CMK (cell line): ENCODE results near the gene FAM114A1.
A peak's percentile ranks its signal among the peaks of the same experiment; 100 is the strongest.

Experiments used
- DNase-seq: peaks from one replicate; pipeline ENCODE4 v3.0.0-alpha.2; 2010; ENCODE audit warnings: low read depth

FAM114A1 gene

DNA sequence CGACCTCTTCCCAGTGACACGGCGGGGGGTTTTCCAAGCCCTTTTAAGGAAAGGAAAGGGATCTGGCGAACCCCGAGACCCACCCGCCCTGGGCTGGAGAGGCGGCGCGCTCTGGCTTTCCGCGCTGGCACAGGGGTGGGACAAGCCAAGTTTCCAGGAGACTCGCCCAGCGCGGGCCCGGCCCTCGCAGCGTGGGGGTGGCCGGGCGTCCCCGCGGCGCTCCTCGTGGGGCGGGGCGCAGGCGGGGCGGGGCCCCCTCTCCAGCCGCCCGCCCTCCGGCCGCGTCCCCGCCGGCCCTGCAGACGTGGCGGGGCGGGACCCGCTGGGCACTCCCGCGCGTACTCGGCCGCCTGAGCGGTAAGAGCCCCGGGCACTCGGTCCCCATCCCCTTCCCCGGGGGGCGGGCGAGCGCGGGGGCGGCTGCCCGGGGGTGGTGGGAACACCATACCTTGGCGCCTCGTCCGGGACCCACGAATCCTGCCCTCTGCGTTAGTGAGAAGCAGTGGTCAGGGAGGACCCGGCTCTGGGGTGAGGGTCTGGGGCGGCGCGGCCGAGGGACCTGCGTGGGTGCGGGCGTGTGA, at the start of gene FAM114A1:
TSS of gene FAM114A1 (plus strand) at position 329 of the 581 bp plus-strand sequence. CDS start 10,273 bp downstream, outside the sequence.
- peak; percentile 34 for DNase-seq

DNA sequence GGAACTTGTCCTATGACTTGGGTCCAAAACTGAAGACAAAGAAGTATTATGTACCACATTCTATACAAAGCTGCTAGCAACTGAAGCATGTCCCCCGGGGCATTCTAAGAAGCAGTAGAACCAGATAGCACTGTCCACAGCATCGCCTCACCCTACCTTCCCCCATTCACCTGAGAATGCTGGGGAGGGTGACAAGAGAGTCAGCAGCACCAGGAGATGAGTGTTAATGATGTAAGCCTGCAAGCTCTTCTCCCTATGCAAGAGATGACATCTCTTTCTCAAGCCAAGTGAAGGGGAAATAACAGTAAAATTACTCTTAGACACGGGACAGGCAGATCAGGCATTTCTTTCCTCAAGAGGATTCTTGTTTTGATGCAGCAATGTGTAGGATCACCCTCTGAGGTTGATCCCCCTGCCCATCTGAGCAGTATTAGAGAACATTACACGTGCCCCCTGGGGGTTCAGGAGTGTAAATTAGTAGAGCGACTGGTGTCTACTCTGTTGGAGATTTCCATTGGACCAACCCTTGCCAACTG, 49.1 kb upstream of the FAM114A1 start:
- DNase-seq, result no peak

DNA sequence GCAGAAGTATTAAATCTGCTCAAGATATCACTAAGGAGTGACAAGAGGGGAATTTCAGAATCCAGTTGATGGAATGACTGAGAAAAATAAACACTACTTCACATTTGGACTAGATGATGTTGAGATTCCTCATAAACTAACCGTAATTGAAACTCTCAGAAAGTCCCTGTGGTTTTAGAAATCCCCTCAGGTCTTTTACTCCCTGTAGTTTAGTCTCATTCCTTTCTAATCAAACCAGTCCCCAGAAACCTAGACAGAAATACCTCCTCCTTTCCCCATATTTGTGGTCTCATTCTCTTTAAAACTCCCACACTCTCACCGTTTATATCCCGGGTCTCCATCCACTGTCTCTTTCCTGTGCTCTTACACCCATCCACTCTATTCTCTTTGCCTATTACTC, 48.0 kb upstream of the FAM114A1 start:
- no peak for DNase-seq

DNA sequence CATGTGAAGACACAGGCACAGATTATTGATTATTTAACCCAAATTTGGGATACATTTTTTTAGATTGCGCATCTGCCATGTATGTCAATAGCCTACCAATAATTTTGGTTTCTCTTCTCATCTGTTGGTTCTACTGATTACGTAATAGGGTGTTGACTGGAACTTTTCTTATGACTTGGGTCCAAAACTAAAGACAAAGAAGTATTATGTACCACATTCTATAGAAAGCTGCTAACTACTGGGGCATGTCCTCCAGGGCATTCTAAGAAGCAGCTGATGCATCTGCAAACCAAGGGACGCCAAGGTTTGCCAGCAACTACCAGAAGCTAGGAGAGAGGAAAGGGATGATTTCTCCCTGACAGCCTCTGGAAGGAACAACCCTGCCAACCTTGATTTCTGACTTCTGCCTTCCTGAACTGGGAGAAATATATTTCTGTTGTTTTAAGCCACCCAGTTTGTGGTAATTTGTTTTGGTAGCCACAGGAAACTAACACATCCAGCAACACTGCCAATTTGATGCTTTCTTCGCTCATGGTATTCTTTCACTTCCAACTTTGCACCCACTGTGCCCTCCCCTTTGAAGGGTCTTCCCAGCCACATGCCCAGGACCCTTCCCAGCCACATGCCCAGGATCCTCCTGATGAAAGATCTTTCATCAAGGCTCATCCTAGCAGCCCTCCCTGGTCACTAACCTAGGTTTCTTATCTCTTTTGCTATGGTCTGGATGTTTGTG, 47.1 kb upstream of the FAM114A1 start:
- no peak for DNase-seq

DNA sequence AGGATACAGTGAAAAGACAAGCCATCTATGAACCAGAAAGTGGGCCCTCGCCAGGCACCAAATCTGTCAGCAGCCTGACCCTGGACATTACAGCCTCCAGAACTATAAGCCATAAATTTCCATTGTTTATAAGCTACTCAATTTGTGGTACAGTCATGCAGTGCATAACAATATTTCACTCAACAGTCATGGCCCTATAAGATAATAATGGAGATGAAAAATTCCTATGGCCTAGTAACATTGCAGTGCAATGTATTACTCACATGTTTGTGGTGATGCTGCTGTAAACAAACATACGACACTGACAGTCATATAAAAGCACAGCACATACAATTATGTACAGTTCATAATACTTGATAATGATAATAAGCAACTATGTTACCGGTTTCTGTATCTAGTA, 45.9 kb upstream of the FAM114A1 start:
- no peak for DNase-seq

DNA sequence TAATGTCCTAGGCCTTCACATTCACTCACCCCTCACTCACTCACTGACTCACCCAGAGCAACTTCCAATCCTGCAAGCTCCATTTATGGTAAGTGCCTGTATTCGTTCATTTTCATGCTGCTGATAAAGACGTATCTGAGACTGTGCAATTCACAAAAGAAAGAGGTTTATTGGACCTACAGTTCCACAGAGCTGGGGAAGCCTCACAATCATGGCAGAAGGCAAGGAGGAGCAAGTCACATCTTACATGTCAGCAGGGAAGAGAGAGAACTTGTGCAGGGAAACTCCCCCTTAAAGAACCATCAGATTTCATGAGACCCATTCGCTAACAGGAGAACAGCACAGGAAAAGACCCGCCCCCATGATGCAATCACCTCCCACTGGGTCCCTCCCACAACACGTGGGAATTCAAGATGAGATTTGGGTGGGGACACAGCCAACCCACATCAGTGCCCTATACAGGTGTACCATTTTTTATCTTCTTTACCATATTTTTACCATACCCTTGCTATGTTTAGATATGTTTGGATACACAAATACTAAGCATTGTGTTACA, 44.8 kb upstream of the FAM114A1 start:
- no peak for DNase-seq

DNA sequence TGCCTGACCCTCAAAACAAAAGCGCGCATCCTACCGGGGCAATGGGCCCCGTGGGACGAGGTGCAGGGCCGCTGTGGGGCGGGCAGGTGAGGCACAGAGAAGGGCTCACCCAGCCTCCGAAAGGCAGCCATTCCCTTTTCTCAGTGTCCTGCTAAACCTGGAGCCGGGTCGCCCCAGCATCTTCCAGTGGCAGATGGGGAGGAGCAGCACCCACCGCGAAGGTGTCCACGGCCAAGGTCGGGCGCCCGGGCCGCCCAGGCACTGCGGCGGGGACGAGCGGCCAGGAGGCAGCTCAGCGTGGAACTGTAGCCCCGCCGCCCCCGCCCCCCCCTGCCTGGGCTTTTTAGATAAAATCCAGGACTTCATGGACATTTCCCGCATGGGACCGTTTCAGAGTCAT, 43.8 kb upstream of the FAM114A1 start:
- DNase-seq, result no peak

DNA sequence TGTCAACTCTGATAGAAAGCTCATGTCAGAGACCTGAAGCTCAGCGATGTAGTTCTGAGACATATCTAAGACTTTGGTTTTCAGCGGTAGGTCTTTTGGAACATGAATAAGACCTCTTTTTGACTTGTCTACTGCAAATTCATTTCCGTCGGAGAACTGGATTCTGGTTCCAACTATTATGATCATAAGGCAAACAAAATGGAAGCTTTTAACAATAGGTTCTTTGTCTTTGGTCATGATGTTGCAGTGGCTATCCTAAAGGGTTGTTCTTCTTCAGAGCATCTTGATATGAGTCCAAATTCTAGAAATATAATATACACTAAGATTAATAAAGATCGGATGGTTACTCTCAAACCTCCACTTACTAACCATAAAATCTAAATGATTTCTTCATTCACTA, 38.4 kb upstream of the FAM114A1 start:
- DNase-seq, result no peak

DNA sequence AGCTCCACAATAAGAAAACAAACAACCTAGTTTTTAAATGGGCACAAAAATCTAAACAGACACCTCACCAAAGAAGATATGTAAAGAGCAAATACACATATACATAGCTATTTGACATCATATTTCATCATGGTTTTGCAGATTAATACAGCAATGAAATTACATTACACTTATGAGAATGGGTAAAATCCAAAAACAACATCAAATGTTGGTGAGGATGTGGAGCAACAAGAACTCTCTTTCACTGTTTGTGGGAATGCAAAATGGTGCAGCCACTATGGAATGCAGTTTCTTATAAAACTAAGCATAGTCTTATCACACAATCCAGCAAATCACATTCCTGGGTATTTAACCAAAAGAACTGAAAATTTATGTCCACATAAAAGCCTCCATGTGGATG, 36.0 kb upstream of the FAM114A1 start:
- DNase-seq, result no peak

DNA sequence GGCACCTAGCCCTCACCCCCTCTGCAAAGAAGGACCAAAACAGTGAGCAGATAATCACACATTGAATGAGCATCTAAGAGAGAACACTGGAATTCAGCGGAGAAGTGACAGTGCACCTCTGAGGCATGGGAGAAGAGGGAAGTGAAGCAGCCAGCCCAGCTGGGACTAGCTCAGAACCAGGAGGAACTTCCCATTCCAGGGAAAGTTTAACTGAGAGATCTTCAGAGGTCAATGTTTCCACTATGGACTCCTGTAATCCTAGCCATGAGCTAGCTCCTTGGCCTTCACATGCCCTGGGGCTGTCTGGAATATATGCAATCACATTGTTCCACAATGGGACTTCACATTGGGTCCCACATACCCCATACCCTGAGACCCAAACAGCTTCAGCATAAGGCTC, 35.4 kb upstream of the FAM114A1 start:
- no peak for DNase-seq

DNA sequence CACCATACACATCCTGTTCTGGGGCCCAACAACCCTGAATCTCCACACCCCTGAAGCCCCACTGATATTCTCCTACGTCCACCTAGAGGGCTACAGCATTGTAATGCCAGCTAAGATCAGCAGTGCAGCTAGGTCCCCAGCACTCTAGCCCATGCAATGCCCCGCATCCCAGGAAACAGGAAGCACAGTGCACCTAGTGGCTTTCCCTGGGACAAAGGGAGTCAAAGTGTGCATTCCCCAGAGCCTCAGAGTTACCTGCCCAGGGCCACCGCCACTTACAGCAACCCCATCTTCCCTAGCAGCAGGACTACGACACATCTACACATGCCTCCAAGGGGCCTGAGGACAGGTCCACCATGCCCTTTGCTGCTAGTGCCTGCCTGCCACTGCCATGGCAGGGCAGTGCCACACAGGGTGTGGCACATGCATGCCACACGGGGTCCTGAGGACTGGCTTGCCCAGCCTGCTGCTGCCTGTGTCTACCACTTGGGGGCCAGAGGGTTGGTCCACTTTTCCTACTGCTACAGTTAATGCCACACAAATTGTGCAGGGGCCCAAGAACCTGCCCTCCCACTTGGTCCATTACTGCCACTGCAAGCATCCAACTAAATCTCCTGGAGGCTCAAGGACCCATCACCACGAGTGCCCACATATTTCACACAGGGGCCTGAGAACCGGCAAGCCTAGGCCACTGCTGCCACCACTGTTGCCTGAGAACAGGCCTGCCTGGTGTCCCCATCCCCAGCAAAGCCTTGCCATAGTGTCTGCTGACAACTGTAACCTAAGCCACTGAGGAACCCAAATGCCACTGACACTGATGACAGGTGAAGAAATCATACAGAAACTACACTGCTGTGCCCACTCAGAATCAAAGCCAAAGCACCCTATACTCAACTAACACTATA, 34.7 kb upstream of the FAM114A1 start:
- no peak for DNase-seq

DNA sequence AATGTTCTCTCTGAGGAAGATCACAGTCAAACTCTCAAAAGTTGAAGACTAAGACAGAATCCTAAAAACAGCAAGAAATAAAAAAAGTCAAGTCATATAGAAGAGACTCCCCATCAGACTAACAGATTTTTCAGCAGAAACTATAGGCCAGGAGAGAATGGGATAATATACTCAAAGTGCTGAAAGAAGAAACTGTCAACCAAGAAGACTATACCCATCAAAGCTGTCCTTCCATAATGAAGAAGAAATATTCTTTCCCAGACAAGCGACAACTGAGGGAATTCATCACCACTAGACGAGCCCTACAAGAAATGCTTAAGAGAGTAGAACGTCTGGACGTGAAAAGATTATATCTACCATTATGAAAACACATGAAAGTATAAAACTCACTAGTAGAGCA, 33.0 kb upstream of the FAM114A1 start:
- DNase-seq, result no peak

DNA sequence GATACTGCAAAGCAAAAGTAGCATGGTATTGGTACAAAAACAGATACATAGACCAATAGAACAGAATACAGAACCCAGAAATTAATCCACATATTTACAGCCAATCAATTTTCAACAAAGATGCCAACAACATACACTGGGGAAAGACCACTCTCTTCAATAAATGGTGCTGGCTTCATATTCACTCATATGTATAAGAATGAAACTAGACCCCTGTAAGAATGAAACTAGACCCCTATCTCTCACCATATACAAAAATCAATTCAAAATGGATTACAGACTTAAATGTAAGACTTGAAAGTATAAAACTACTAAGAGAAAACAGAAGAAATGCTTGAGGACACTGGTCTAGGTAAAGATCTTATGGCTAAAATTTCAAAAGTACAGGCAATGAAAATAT, 30.3 kb upstream of the FAM114A1 start:
- DNase-seq, result no peak

DNA sequence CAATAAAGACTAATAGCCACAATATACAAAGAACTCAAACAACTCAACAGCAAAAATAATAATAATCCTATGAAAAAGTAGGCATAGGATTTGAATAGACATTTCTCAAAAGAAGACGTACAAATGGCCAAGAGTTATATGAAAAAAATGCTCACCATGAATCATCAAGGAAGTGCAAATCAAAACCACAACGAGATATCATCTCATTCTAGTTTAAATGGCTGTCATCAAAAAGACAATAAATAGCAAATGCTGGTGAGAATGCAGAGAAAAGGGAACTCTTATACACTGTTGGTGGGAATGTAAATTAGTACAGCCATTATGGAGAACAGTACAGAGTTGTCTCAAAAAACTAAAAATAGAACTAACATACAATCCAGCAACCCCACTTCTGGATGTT, 29.8 kb upstream of the FAM114A1 start:
- DNase-seq, result no peak

DNA sequence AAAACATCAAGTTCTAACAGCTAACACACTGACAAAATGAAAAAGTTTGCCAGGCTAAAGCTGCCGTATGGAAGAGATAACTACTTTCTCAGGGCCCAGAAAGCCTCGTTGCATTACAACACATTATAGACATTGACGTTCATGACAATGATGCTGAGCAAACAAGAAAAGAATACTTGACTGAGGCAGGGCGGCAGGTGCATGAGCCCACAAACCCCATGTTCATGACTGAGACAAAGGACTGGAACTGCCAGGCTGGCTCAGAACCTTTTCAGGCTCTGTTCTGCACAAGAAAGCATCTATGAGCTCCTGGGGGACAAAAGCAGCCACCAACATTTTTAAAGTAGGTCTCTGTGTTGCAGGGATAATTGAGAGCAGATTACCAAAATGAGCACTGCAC, 24.6 kb upstream of the FAM114A1 start:
- no peak for DNase-seq

DNA sequence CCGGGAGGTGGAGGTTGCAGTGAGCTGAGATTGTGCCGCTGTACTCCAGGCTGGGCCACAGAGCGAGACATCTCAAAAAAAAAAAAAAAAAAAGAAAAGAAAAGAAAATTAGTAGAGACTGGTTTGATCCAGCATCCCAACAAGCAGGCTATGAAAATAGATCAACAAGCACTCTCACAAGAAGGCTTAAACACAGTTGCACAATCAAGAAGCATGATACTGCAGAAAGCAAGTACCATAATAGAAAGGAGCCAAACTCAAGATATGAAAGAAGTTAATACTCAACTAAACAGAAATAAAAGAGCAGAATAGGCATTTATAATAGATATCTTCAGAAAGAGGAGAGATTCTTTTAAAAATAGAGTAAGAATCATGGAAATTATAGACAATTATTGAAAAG, 21.6 kb upstream of the FAM114A1 start:
- DNase-seq, result no peak

DNA sequence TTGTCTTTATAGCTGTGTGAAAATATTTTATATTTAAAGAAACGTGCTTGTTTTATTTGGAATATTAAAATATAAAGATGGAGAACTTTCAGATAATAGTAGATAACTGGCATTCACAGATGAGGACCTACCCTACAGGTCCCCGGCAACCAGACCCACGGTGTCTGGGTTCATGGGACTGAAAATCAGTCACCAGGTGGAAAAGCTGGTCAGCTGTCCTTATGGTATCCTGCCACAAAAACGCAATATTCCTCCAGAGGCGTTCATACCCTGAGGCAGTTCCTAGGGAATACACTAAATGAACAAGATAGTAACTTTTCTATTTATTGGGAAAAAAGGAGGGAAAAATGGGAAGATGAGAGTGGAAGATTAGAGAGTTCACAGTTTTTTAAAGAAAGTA, 12.1 kb upstream of the FAM114A1 start:
- no peak for DNase-seq

DNA sequence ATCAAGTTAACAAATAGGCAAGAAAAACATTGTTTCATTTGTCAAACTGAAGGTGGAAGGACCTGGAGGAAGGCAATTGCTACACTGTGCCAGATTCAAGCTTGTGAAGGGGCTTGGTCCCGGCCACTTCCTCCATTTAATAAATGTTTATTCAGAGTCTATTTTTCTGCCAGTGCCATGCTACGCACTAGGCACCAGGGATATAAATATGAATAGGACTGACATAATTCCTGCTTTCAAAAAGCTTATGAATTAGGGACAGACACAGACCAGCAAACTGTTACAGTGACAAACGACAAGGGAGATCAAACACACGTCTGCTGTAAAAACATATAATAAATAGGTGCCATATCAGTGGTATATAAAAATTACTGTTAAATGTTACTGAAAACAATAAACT, 11.6 kb upstream of the FAM114A1 start:
- DNase-seq, result no peak

DNA sequence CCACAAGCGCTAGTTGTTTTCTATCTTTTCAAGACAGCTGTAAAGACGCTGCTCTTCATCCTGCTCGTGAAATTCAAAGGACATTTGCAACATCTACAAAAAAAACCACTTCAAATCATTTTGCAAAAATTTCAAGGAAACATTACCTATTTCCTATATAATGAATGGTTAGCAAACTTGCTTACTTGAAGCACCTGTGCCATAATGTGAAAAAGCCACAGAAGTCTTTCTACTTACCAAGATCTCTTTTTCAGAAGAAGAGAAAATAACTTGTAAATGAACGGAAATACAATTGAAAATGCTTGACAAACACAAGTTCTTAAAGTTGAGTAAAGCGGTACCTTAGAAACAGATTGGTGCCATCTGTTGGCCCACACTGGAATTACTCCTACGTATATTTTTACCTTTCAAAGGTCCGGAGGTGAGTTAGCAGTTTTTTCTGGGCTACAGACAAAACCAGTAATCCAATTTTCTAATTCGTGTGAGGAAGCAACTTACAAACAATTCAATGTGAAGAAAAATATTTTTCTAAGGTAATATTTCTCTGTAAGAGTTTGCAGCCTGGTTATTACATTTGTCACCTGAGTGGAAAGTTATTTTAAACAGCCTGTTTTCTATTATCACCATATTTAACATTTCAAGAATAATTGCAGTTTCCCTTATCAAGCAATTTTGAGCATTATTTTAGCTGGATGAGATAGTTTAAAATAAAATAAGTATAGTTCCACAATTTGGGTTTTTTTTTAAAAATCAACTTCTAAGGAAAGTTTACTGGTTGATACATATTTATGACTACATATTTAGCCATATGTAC, 10.9 kb upstream of the FAM114A1 start, which contains the start of gene TLR6:
TSS of gene TLR6 (minus strand) at position 294 of the 814 bp plus-strand sequence. CDS start 27,344 bp downstream, outside the sequence.
- DNase-seq, result peak; percentile 41

DNA sequence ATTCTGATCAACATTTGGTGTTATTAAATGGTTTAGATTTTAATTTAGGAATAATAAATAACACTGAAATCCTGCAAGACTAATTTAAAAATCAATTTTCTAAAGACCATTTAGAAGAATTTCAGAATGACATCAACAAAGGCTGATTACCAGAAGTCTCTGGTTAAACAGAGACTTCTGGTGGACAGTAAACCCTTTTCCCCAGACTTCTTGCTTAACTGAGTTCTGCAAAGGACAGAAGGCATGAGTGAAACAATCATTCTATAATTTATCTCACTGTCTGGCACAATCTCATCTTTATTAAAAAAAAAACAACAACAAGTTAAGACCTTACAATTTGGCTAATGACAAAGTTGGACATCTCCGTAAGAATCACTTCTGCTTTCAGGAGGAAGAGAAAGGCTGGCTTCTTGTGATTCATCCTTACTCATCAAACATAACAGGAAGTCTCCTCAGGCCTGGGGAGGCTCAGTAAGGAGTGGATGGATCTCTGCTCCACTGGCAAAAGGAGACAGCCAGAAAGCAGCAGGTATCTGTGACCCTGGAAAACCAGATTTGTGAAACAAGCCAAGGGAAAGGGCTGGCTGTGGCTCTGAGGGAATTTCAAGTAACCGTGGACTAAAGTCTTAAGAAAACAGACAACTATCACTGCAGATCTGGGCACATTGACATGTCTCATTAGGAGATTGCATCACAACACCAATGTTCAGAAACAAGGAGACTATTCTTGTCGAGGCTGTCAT, 10.1 kb upstream of the FAM114A1 start:
- no peak for DNase-seq

DNA sequence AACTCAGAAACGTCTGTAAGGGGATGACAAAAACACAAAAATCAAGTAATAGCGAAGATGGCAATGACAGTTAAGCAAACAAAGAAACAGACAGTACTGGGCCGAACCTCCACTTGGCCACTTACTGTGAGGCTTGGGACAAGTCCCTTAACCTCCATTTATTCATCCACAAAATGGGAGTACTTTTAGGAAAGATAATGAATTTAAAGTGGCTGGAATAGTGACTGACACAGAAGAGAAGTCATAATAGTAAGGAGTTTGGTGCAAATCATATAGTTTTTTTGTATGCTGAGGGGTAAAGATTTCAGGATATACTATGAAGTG, 9.5 kb upstream of the FAM114A1 start:
- no peak for DNase-seq
